Uterus (tissue), 4 donors: ENCODE data around the gene ZNF777. TPM values are rescaled to one million over a fixed set of nuclear protein-coding genes. Genes with fewer than 3 reads are reported as not detected.

Experiments used
- DNase-seq, 2 donors: peaks; one replicate each; pipeline ENCODE4 v3.0.0-alpha.2; 2019 to 2020
- H3K27ac ChIP-seq, 2 donors: fragments of 200-600 bp; sonication (generic); 1 replicate in 1 of 2; 2 replicates in 1 of 2; pipeline ENCODE4 v1.5.1; 2016 to 2018
- H3K27me3 ChIP-seq, 2 donors: fragments of 200-600 bp; sonication (generic); one replicate each; pipeline ENCODE4 v1.5.1; 2018 to 2019; ENCODE audit warnings: control low read depth in 1 of 2
- H3K36me3 ChIP-seq, 2 donors: fragments of 200-600 bp; sonication (generic); one replicate each; pipeline ENCODE4 v1.5.1; 2019; ENCODE audit warnings: control low read depth in 1 of 2
- H3K4me1 ChIP-seq, 2 donors: fragments of 200-600 bp; sonication (generic); one replicate each; pipeline ENCODE4 v1.5.1; 2018 to 2019; ENCODE audit warnings: control low read depth in 1 of 2
- H3K4me3 ChIP-seq, 2 donors: fragments of 200-600 bp; sonication (generic); 1 replicate in 1 of 2; 2 replicates in 1 of 2; pipeline ENCODE4 v1.5.1; 2018 to 2019; ENCODE audit warnings: mild to moderate bottlenecking in 1 of 2
- H3K9me3 ChIP-seq, 2 donors: fragments of 200-600 bp; sonication (generic); one replicate each; pipeline ENCODE4 v1.5.1; 2019; ENCODE audit warnings: control low read depth in 1 of 2
- POLR2A ChIP-seq, 2 donors: fragments of 450-650 bp; IDR thresholded peaks; one replicate each; pipeline ENCODE4 v1.6.1; 2016; ENCODE audit warnings: antibody characterized with exemption in 2 of 2, mild to moderate bottlenecking in 1 of 2, moderate library complexity in 1 of 2
- intact Hi-C: fragments of 100-400 bp; cut with DNase I; formaldehyde crosslinking; loops from one replicate; pipeline ENCODE4 v1.15.1; 2023; ENCODE audit warnings: low total_unique reads
- total RNA-seq, 4 donors: library from RNA; depleted of rRNA in 3 of 4; stranded (reverse); fragments of >200 nt in 3 of 4; gene quantifications; one replicate each; pipeline versions ENCODE4 v1.1.0 to v1.2.4, GENCODE V29; 2014 to 2023
- TF ChIP-seq, protein P1 (sequence below), 4 experiments: fragments of 200-600 bp in 2 of 4; fragments of 450-650 bp in 2 of 4; sonication (generic) in 2 of 4; IDR thresholded peaks; one replicate each; pipeline ENCODE4 v1.5.1; 2016 to 2019; ENCODE audit warnings: antibody characterized with exemption in 4 of 4, mild to moderate bottlenecking in 2 of 4, moderate library complexity in 1 of 4
- donor health status: DM: yes; HTN: yes; CAD: no.

Gene ZNF777
- total RNA-seq, 4 donors from 2014 or later, result 4.4 to 15.9 (median 5.8) TPM

- intact Hi-C loops, result no loop called here
- Histone ChIP-seq H3K27me3 (no peaks in the 10 kb centered on the region), H3K9me3 (no peaks in the 10 kb centered on the region), H3K36me3 (no peaks in the 10 kb centered on the region), H3K4me3 (no peak overlapping the region), H3K4me1 (no peaks in the 10 kb centered on the region), H3K27ac (no peak overlapping the region)
- TF ChIP-seq, protein P1, sequence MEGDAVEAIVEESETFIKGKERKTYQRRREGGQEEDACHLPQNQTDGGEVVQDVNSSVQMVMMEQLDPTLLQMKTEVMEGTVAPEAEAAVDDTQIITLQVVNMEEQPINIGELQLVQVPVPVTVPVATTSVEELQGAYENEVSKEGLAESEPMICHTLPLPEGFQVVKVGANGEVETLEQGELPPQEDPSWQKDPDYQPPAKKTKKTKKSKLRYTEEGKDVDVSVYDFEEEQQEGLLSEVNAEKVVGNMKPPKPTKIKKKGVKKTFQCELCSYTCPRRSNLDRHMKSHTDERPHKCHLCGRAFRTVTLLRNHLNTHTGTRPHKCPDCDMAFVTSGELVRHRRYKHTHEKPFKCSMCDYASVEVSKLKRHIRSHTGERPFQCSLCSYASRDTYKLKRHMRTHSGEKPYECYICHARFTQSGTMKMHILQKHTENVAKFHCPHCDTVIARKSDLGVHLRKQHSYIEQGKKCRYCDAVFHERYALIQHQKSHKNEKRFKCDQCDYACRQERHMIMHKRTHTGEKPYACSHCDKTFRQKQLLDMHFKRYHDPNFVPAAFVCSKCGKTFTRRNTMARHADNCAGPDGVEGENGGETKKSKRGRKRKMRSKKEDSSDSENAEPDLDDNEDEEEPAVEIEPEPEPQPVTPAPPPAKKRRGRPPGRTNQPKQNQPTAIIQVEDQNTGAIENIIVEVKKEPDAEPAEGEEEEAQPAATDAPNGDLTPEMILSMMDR (IDR thresholded peaks at IDR 0.05), result no peak
- TF ChIP-seq POLR2A (IDR thresholded peaks at IDR 0.05), result no peak
- no peak for DNase-seq
Observed at GRCh38 chr7:149431486-149432120, 29.3 kb downstream of the ZNF777 start.

- TF ChIP-seq, protein P1 (IDR thresholded peaks at IDR 0.05), result no peak
- no peak for TF ChIP-seq POLR2A (IDR thresholded peaks at IDR 0.05)
- Histone ChIP-seq H3K27me3 (no peaks in the 10 kb centered on the region), H3K9me3 (no peaks in the 10 kb centered on the region), H3K36me3 (no peaks in the 10 kb centered on the region), H3K4me3 (no peak overlapping the region), H3K27ac (no peak overlapping the region), H3K4me1 (no peaks in the 10 kb centered on the region)
- DNase-seq, result no peak
- intact Hi-C loops, result no loop called here
Observed at GRCh38 chr7:149430192-149430591, 30.7 kb downstream of the ZNF777 start.

DNA sequence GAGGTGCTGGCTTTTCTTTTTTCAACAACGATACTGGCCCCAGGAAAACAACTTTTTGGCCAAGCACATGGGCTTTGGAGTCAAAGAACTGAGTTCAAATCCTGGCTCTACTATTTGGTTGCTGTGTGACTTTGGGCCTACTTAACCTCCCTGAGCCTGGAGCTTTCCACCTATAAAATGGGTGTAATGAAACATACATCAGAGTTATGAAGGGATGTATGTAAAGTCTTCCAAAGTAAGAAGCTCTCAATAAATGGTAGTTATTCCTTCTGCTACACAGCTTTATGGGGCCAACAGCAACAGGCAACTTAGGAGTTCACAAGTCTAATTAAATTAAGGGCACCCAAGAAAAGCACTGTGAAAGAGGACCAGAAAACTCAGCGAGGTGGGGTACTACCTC lies 33.0 kb downstream of the ZNF777 start:
- H3K4me1 ChIP-seq, result no peaks in the 10 kb centered on the region
- H3K4me3 ChIP-seq, result no peak overlapping the region
- DNase-seq, result no peak
- H3K27me3 ChIP-seq, result no peaks in the 10 kb centered on the region
- H3K9me3 ChIP-seq, result no peaks in the 10 kb centered on the region
- intact Hi-C loops, result no loop called here
- H3K36me3 ChIP-seq, result no peaks in the 10 kb centered on the region
- no peak overlapping the region for H3K27ac ChIP-seq
- TF ChIP-seq, protein P1 (IDR thresholded peaks at IDR 0.05), result no peak

GRCh38 chr7:149427096-149427680 lies 33.7 kb downstream of the ZNF777 start:
- intact Hi-C loops, result no loop called here
- no peak overlapping the region for H3K27ac ChIP-seq
- DNase-seq, result no peak
- TF ChIP-seq, protein P1 (IDR thresholded peaks at IDR 0.05), result no peak
- no peaks in the 10 kb centered on the region for H3K4me1 ChIP-seq
- H3K27me3 ChIP-seq, result no peaks in the 10 kb centered on the region
- no peaks in the 10 kb centered on the region for H3K36me3 ChIP-seq
- H3K4me3 ChIP-seq, result no peak overlapping the region
- no peaks in the 10 kb centered on the region for H3K9me3 ChIP-seq

GRCh38 chr7:149423449-149424110 lies 37.3 kb downstream of the ZNF777 start:
- Histone ChIP-seq H3K4me3 (no peak overlapping the region), H3K4me1 (no peaks in the 10 kb centered on the region), H3K27me3 (no peaks in the 10 kb centered on the region), H3K27ac (no peak overlapping the region), H3K36me3 (no peaks in the 10 kb centered on the region), H3K9me3 (no peaks in the 10 kb centered on the region)
- DNase-seq, result no peak
- intact Hi-C loops, result no loop called here
- no peak for TF ChIP-seq POLR2A (IDR thresholded peaks at IDR 0.05)
- TF ChIP-seq, protein P1 (IDR thresholded peaks at IDR 0.05), result no peak
